HepG2 (cell line): Measurements from ENCODE around the gene TMEM214. TPM values are rescaled to one million over a fixed set of nuclear protein-coding genes. Genes with fewer than 3 reads are reported as not detected.

Source experiments
- AGO1 ChIP-seq: fragments of 200-400 bp; formaldehyde crosslinking; IDR thresholded peaks from 2 replicates; pipeline ENCODE4 v1.6.1; 2017; ENCODE audit warnings: mild to moderate bottlenecking, low read depth, low read length, moderate library complexity; ENCODE audit not compliant: poor library complexity, severe bottlenecking
- ATF7-NPFF ChIP-seq: sonication (generic); formaldehyde crosslinking; IDR thresholded peaks from 2 replicates; pipeline ENCODE4 v1.8.1; 2023; ENCODE audit warnings: mild to moderate bottlenecking, low read depth, missing genetic modification reagents, moderate library complexity
- CCAR2 ChIP-seq: fragments of 200-400 bp; formaldehyde crosslinking; optimal IDR thresholded peaks from 2 replicates; pipeline ENCODE3; 2018; ENCODE audit warnings: low read depth, mild to moderate bottlenecking, low read length, moderate library complexity
- CREM ChIP-seq, 2 experiments: sonication (generic) in 1 of 2; formaldehyde crosslinking in 1 of 2; IDR thresholded peaks; 2 replicates each; pipeline versions ENCODE4 v1.4.0 to v1.6.1; 2016 to 2020; ENCODE audit warnings: antibody characterized with exemption in 1 of 2, mild to moderate bottlenecking in 1 of 2, missing genetic modification reagents in 1 of 2
- GLMP ChIP-seq: sonication (generic); formaldehyde crosslinking; IDR thresholded peaks from 2 replicates; pipeline ENCODE4 v1.9.0; 2021; ENCODE audit warnings: missing genetic modification reagents, mild to moderate bottlenecking, borderline replicate concordance
- GZF1 ChIP-seq: sonication (generic); formaldehyde crosslinking; IDR thresholded peaks from 2 replicates; pipeline ENCODE4 v1.5.1; 2020; ENCODE audit warnings: mild to moderate bottlenecking, missing genetic modification reagents
- HMG20A ChIP-seq: IDR thresholded peaks from 2 replicates; pipeline ENCODE4 v1.6.1; 2016; ENCODE audit warnings: borderline replicate concordance
- ISX ChIP-seq: sonication (generic); formaldehyde crosslinking; conservative IDR thresholded peaks from 2 replicates; pipeline ENCODE4 v1.5.0; 2020; ENCODE audit warnings: missing genetic modification reagents
- MYC ChIP-seq: sonication (generic); formaldehyde crosslinking; IDR thresholded peaks from 2 replicates; pipeline ENCODE4 v1.9.0; 2021; ENCODE audit warnings: missing genetic modification reagents, borderline replicate concordance
- POLR2G ChIP-seq: fragments of 200-400 bp; formaldehyde crosslinking; IDR thresholded peaks from 2 replicates; pipeline ENCODE4 v1.6.1; 2018; ENCODE audit warnings: mild to moderate bottlenecking, low read depth, low read length, moderate library complexity
- RBM39 ChIP-seq: fragments of 200-400 bp; formaldehyde crosslinking; IDR thresholded peaks from one replicate; pipeline ENCODE4 v1.6.1; 2018; ENCODE audit warnings: antibody characterized with exemption, mild to moderate bottlenecking, low read depth, low read length; ENCODE audit not compliant: poor library complexity, severe bottlenecking
- RCOR2 ChIP-seq: IDR thresholded peaks from 2 replicates; pipeline ENCODE4 v1.6.1; 2016; ENCODE audit warnings: missing biosample characterization, missing genetic modification reagents
- RFXAP ChIP-seq: sonication (generic); formaldehyde crosslinking; IDR thresholded peaks from 2 replicates; pipeline ENCODE4 v1.4.0; 2020; ENCODE audit warnings: missing genetic modification reagents, borderline replicate concordance
- SP4 ChIP-seq: sonication (generic); formaldehyde crosslinking; IDR thresholded peaks from 2 replicates; pipeline ENCODE4 v1.8.1; 2023; ENCODE audit warnings: mild to moderate bottlenecking, missing genetic modification reagents
- STAT5B ChIP-seq: sonication (generic); formaldehyde crosslinking; IDR thresholded peaks from 2 replicates; pipeline ENCODE4 v1.4.0; 2020; ENCODE audit warnings: missing genetic modification reagents
- TCF12 ChIP-seq, 2 experiments: fragments of 450-650 bp in 1 of 2; sonication (generic) in 1 of 2; formaldehyde crosslinking in 1 of 2; IDR thresholded peaks; 2 replicates each; pipeline versions ENCODE4 v1.6.1 to v1.8.0; 2017 to 2022; ENCODE audit warnings: antibody characterized with exemption in 1 of 2, mild to moderate bottlenecking in 1 of 2, missing genetic modification reagents in 1 of 2, moderate library complexity in 1 of 2
- TFDP1 ChIP-seq: IDR thresholded peaks from 2 replicates; pipeline ENCODE4 v1.6.1; 2016; ENCODE audit warnings: missing compliant biosample characterization, missing genetic modification reagents, borderline replicate concordance
- ZBTB34 ChIP-seq: sonication (generic); formaldehyde crosslinking; IDR thresholded peaks from 2 replicates; pipeline ENCODE4 v1.8.0; 2022; ENCODE audit warnings: mild to moderate bottlenecking, missing genetic modification reagents
- ZNF143 ChIP-seq: sonication (generic); formaldehyde crosslinking; IDR thresholded peaks from 2 replicates; pipeline ENCODE4 v1.4.0; 2020; ENCODE audit warnings: missing genetic modification reagents
- ZNF232 ChIP-seq: sonication (generic); formaldehyde crosslinking; IDR thresholded peaks from 2 replicates; pipeline ENCODE4 v1.4.0; 2020; ENCODE audit warnings: missing genetic modification reagents, borderline replicate concordance
- ZNF550 ChIP-seq: sonication (generic); formaldehyde crosslinking; IDR thresholded peaks from 2 replicates; pipeline ENCODE4 v1.4.0; 2020; ENCODE audit warnings: mild to moderate bottlenecking, missing genetic modification reagents, borderline replicate concordance
- ZNF710 ChIP-seq: sonication (generic); formaldehyde crosslinking; IDR thresholded peaks from 2 replicates; pipeline ENCODE4 v1.5.0; 2020; ENCODE audit warnings: mild to moderate bottlenecking, missing genetic modification reagents, borderline replicate concordance
- polyA plus RNA-seq, 8 experiments: library from polyadenylated mRNA; depleted of rRNA in 3 of 8; stranded (reverse) in 7 of 8; unstranded in 1 of 8; fragments of >200 nt; fragmentation: Illumina TruSeq in 4 of 8; extraction: Trizol in 4 of 8; gene quantifications; 2 replicates each; pipeline versions ENCODE4 v1.2.1 to v1.2.3, GENCODE V29; 2011 to 2016; ENCODE audit warnings: low read depth in 4 of 8, missing spikeins in 1 of 8, mixed read lengths in 1 of 8; ENCODE audit not compliant: insufficient read depth in 1 of 8
- total RNA-seq, 5 experiments: library from RNA; depleted of rRNA; stranded (reverse); fragments of >200 nt; fragmentation: Illumina TruSeq; extraction: Trizol; gene quantifications; 2 replicates each; pipeline ENCODE4 v1.2.3, GENCODE V29; 2016; ENCODE audit warnings: low read depth in 1 of 5

Gene TMEM214
- total and polyA plus RNA-seq, 2 of the 13 experiments (the other 11 are each of a cell fraction or from before 2014, with no cell fraction given), result 58.3 to 132 TPM

DNA sequence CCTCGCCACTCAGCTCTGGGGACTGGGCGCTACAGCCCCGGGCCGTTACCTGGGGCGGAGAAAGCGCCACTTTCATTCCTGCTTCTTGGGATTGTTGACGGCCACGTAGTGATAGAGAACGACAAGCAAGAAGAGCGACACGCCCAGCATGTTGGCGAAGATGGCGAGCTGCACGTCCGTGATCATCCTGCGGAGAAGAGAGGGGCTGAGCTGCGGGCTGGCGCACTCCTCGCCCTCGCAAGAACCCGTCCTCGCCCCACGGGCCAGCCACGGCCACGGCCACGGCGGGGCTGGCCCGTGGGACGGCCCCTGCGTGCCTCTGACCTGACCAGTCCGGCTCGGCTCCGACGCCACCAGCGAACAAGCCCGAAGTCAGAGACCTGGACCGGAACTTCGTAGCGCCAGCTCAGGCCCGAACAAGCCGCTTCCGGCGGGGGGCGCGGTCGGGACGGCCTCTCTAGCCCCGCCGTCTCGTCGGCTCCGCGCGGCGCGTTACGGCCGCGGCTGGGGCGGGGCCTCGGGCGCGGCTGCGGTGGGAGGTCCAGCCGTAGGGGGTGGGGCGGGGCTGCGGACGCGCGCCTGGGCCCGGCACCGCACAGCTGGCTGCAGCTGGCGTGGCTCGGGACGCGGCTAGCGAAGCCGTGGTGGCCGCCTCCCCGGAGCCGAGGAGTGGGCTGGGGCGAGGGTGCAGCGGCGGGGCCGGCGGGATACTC is 38.7 kb downstream of the TMEM214 start, which contains the start of gene OST4 (continued):
- TF ChIP-seq ZNF143 (peak; percentile 81), CREM (IDR thresholded peaks at IDR 0.05) (no peak; the same call in 1 of the 2 replicates), CREM (CRISPR knock-in tag; IDR thresholded peaks at IDR 0.05) (0 out of 2 replicates have a peak, but pooled peaks have one; percentile 13), TCF12 (IDR thresholded peaks at IDR 0.05) (no peak), TCF12 (CRISPR knock-in tag; IDR thresholded peaks at IDR 0.05) (peak; percentile 11; the same call in 1 of the 2 replicates), GZF1 (no peak), ZNF550 (no peak), CCAR2 (peak; percentile 67), RFXAP (CRISPR knock-in tag) (peak; percentile 68; the same call in 1 of the 2 replicates), ZNF710 (CRISPR knock-in tag) (0 out of 2 replicates have a peak, but pooled peaks have one; percentile 4), MYC (peak; percentile 77; the same call in 1 of the 2 replicates), ZNF232 (peak; percentile 13; the same call in 1 of the 2 replicates), POLR2G (peak; percentile 98), HMG20A (CRISPR knock-in tag) (no peak), ISX (no peak), GLMP (CRISPR knock-in tag) (no peak), ZBTB34 (no peak), SP4 (CRISPR knock-in tag) (peak; percentile 90), RBM39 (peak; percentile 79), AGO1 (peak; percentile 67), STAT5B (CRISPR knock-in tag) (peak; percentile 8; the same call in 1 of the 2 replicates), RCOR2 (CRISPR knock-in tag) (no peak), TFDP1 (peak; percentile 77), ATF7-NPFF (CRISPR knock-in tag) (peak; percentile 63)
